ENCODE results near the gene BCL6B.

- TF ChIP-seq, protein P1, sequence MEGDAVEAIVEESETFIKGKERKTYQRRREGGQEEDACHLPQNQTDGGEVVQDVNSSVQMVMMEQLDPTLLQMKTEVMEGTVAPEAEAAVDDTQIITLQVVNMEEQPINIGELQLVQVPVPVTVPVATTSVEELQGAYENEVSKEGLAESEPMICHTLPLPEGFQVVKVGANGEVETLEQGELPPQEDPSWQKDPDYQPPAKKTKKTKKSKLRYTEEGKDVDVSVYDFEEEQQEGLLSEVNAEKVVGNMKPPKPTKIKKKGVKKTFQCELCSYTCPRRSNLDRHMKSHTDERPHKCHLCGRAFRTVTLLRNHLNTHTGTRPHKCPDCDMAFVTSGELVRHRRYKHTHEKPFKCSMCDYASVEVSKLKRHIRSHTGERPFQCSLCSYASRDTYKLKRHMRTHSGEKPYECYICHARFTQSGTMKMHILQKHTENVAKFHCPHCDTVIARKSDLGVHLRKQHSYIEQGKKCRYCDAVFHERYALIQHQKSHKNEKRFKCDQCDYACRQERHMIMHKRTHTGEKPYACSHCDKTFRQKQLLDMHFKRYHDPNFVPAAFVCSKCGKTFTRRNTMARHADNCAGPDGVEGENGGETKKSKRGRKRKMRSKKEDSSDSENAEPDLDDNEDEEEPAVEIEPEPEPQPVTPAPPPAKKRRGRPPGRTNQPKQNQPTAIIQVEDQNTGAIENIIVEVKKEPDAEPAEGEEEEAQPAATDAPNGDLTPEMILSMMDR (IDR thresholded peaks at IDR 0.05; ENCODE audit: poor library complexity): no peak
- TF ChIP-seq EZH2 (IDR thresholded peaks at IDR 0.05; ENCODE audit: borderline replicate concordance): no peak
These were observed 47.9 kb downstream of the BCL6B start for GRCh38 chr17:7070712-7071111.

All from hepatocyte (in vitro differentiated cells).